Measurements from ENCODE around the gene BAHCC1. TPM values are rescaled to one million over a fixed set of nuclear protein-coding genes. Genes with fewer than 3 reads are reported as not detected.

Gene BAHCC1
- total and polyA plus RNA-seq, 9 of the 15 experiments (the other 6 are each of a cell fraction or from before 2014, with no cell fraction given) = 0.14 to 26.9 (median 5.0) TPM

GRCh38 chr17:81412490-81413093 lies 17.3 kb downstream of the BAHCC1 start (continued):
- TF ChIP-seq MGA (IDR thresholded peaks at IDR 0.05) (peak; percentile 68), TRIM24 (IDR thresholded peaks at IDR 0.05) (peak in 1 of 2 experiments; percentile 71; a peak in 2 of 4 replicates), TAF1 (IDR thresholded peaks at IDR 0.05; ENCODE audit: control insufficient read depth, extremely low read depth, insufficient read depth, low read length, severe bottlenecking) (peak; percentile 73), KLF10 (CRISPR knock-in tag; IDR thresholded peaks at IDR 0.05) (no peak), ZBTB1 (CRISPR knock-in tag; IDR thresholded peaks at IDR 0.05; ENCODE audit: borderline replicate concordance, low read depth) (peak; percentile 40; the same call in 1 of the 2 replicates), TCF3 (CRISPR knock-in tag; IDR thresholded peaks at IDR 0.05) (peak; percentile 57), BCOR (IDR thresholded peaks at IDR 0.05) (0 out of 2 replicates have a peak, but pooled peaks have one; percentile 28), SMARCE1 (IDR thresholded peaks at IDR 0.05) (peak; percentile 46; the same call in 1 of the 2 replicates), RBFOX2 (IDR thresholded peaks at IDR 0.05; ENCODE audit: low read depth, low read length) (peak; percentile 78), ZBTB7A (IDR thresholded peaks at IDR 0.05; ENCODE audit: borderline replicate concordance, control insufficient read depth, low read depth, low read length) (peak; percentile 75), SPI1 (IDR thresholded peaks at IDR 0.05; ENCODE audit: borderline replicate concordance, low read depth, low read length) (peak; percentile 90), ZNF707 (CRISPR knock-in tag; conservative IDR thresholded peaks at IDR 0.05) (no peak), MIER1 (IDR thresholded peaks at IDR 0.05; ENCODE audit: low read depth) (no peak), CTBP1 (IDR thresholded peaks at IDR 0.05; ENCODE audit: borderline replicate concordance) (peak; percentile 63; the same call in 1 of the 2 replicates), TAF9B (IDR thresholded peaks at IDR 0.05; ENCODE audit: partially characterized antibody) (peak; percentile 68)
- TF ChIP-seq, protein P1, sequence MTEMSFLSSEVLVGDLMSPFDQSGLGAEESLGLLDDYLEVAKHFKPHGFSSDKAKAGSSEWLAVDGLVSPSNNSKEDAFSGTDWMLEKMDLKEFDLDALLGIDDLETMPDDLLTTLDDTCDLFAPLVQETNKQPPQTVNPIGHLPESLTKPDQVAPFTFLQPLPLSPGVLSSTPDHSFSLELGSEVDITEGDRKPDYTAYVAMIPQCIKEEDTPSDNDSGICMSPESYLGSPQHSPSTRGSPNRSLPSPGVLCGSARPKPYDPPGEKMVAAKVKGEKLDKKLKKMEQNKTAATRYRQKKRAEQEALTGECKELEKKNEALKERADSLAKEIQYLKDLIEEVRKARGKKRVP (CRISPR knock-in tag; IDR thresholded peaks at IDR 0.05) = no peak
